OCI-LY3 (cell line): ENCODE results near the gene MCM5.

ENCODE experiments used
- CTCF ChIP-seq: fragments of 200-600, 300-600 bp; sonication (generic); IDR thresholded peaks from 2 replicates; pipeline ENCODE4 v1.5.1; 2014; ENCODE audit warnings: antibody characterized with exemption, low read length, low read depth
- EZH2phosphoT487 ChIP-seq: fragments of 200-600 bp; shearing (Covaris generic); IDR thresholded peaks from 2 replicates; pipeline ENCODE4 v1.6.1; 2018; ENCODE audit warnings: antibody characterized with exemption, mixed run types, low read depth

DNA sequence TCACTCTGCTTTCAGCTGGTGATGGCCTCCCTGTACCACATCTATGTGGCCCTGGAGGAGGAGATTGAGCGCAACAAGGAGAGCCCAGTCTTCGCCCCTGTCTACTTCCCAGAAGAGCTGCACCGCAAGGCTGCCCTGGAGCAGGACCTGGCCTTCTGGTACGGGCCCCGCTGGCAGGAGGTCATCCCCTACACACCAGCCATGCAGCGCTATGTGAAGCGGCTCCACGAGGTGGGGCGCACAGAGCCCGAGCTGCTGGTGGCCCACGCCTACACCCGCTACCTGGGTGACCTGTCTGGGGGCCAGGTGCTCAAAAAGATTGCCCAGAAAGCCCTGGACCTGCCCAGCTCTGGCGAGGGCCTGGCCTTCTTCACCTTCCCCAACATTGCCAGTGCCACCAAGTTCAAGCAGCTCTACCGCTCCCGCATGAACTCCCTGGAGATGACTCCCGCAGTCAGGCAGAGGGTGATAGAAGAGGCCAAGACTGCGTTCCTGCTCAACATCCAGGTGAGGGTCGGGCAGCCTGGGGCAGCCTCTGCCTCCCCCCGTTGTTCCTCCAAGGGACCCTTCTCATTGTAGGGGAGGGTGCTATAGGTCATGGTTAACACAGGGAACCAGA is 13.2 kb upstream of the MCM5 start:
- TF ChIP-seq CTCF (no peak), EZH2phosphoT487 (no peak)
